AG09319 (cell line): ENCODE measurements around the gene PPP1R27.
"Not testable (repeated sequence)": the region's sequence is repeated elsewhere in the genome, so short reads cannot be mapped to it uniquely, and the experiment has no call there.

Experiments used
- DNase-seq: peaks from one replicate; pipeline ENCODE4 v3.0.0-alpha.2; 2010; ENCODE audit warnings: low read depth; ENCODE audit errors: extremely low read depth
- CTCF ChIP-seq: IDR thresholded peaks from 2 replicates; pipeline ENCODE4 v1.5.1; 2011; ENCODE audit warnings: low read depth, mild to moderate bottlenecking, inconsistent platforms, low read length, moderate library complexity

The PPP1R27 gene

GRCh38 chr17:81843713-81844326 is 9.0 kb upstream of the PPP1R27 start:
- DNase-seq: no peak
- TF ChIP-seq CTCF: no peak

- no peak for TF ChIP-seq CTCF
- DNase-seq: no peak
Measured at GRCh38 chr17:81842725-81843504, 8.1 kb upstream of the PPP1R27 start.

GRCh38 chr17:81842378-81842724 is 7.5 kb upstream of the PPP1R27 start:
- no peak for DNase-seq
- TF ChIP-seq CTCF: no peak

GRCh38 chr17:81841866-81842265 is 7.0 kb upstream of the PPP1R27 start:
- no peak for DNase-seq
- TF ChIP-seq CTCF: no peak

GRCh38 chr17:81840826-81841778 is 6.3 kb upstream of the PPP1R27 start:
- TF ChIP-seq CTCF: no peak
- DNase-seq: no peak

GRCh38 chr17:81840059-81840458 is 5.2 kb upstream of the PPP1R27 start:
- not testable (repeated sequence) for DNase-seq

GRCh38 chr17:81839301-81839700 is 4.5 kb upstream of the PPP1R27 start:
- no peak for TF ChIP-seq CTCF
- DNase-seq: no peak
